ENCODE results near the gene ARL15.
A peak's percentile ranks its signal among the peaks of the same experiment; 100 is the strongest.

DNA sequence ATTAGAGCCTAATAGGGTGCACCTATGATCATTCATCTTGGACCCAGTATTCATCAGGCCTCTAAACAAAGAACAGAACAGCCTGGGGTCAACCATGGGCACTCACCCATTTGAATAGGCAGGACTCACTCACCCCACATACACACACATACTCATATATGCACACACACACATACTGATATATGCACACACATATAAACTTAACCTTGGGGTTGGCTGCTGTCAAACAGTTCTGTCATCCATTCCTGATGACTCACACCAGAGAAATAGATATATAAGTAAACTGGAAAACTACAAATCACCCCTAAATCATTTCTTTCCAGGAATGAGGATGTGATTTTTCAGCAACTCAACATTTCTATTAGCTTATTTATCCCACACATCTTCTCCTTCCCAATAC lies 51.3 kb downstream of the ARL15 start:
- TF ChIP-seq, protein P1, sequence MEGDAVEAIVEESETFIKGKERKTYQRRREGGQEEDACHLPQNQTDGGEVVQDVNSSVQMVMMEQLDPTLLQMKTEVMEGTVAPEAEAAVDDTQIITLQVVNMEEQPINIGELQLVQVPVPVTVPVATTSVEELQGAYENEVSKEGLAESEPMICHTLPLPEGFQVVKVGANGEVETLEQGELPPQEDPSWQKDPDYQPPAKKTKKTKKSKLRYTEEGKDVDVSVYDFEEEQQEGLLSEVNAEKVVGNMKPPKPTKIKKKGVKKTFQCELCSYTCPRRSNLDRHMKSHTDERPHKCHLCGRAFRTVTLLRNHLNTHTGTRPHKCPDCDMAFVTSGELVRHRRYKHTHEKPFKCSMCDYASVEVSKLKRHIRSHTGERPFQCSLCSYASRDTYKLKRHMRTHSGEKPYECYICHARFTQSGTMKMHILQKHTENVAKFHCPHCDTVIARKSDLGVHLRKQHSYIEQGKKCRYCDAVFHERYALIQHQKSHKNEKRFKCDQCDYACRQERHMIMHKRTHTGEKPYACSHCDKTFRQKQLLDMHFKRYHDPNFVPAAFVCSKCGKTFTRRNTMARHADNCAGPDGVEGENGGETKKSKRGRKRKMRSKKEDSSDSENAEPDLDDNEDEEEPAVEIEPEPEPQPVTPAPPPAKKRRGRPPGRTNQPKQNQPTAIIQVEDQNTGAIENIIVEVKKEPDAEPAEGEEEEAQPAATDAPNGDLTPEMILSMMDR (IDR thresholded peaks at IDR 0.05; ENCODE audit: extremely low read depth in 1 of 2, insufficient read depth in 1 of 2, low read depth in 1 of 2, low read length in 2 of 2), result no peak
- TF ChIP-seq POLR2AphosphoS5 (IDR thresholded peaks at IDR 0.05; ENCODE audit: insufficient read depth, low read depth, low read length), result no peak
- TF ChIP-seq POLR2A (IDR thresholded peaks at IDR 0.05; ENCODE audit: low read depth, low read length), result no peak
- TF ChIP-seq EZH2 (IDR thresholded peaks at IDR 0.05; ENCODE audit: borderline replicate concordance, low read depth, low read length, severe bottlenecking), result no peak
- TF ChIP-seq, protein P2, sequence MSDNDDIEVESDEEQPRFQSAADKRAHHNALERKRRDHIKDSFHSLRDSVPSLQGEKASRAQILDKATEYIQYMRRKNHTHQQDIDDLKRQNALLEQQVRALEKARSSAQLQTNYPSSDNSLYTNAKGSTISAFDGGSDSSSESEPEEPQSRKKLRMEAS (IDR thresholded peaks at IDR 0.05; ENCODE audit: insufficient read depth, insufficient read length), result no peak
- peak; percentile 48 for TF ChIP-seq FOS (IDR thresholded peaks at IDR 0.05; ENCODE audit: borderline replicate concordance, insufficient read depth, low read length)
- no peak for TF ChIP-seq JUN (IDR thresholded peaks at IDR 0.05; ENCODE audit: borderline replicate concordance, insufficient read depth, insufficient read length, low read depth)

Data from endothelial cell of umbilical vein (primary cell).